GM12878 (cell line): Measurements from ENCODE around the gene PPP4R4.

ENCODE experiments used
- ATF3 ChIP-seq: IDR thresholded peaks from 2 replicates; pipeline ENCODE4 v1.6.1; 2011; ENCODE audit warnings: low read depth, mild to moderate bottlenecking, low read length, moderate library complexity, borderline replicate concordance; ENCODE audit errors: extremely low read depth
- CTCF ChIP-seq, 3 experiments: IDR thresholded peaks in 2 of 3; conservative IDR thresholded peaks in 1 of 3; 2 replicates each; pipeline ENCODE4 v1.5.1; 2011; ENCODE audit warnings: low read depth in 3 of 3, low read length in 3 of 3, mild to moderate bottlenecking in 3 of 3, control low read depth in 2 of 3, moderate library complexity in 2 of 3, inconsistent platforms in 1 of 3, mixed read lengths in 1 of 3; ENCODE audit not compliant: control insufficient read depth in 2 of 3, insufficient read depth in 1 of 3; ENCODE audit errors: extremely low read depth in 1 of 3
- EZH2 ChIP-seq: IDR thresholded peaks from 2 replicates; pipeline ENCODE4 v1.6.1; 2012; ENCODE audit warnings: low read depth, mild to moderate bottlenecking, control low read depth, inconsistent platforms, low read length, borderline replicate concordance; ENCODE audit not compliant: control insufficient read depth
- KLF5 ChIP-seq: fragments of 450-650 bp; IDR thresholded peaks from 2 replicates; pipeline ENCODE4 v1.6.1; 2014; ENCODE audit warnings: mild to moderate bottlenecking; ENCODE audit not compliant: partially characterized antibody
- MEF2B ChIP-seq: fragments of 450-650 bp; IDR thresholded peaks from 2 replicates; pipeline ENCODE4 v1.6.1; 2018; ENCODE audit warnings: mild to moderate bottlenecking, moderate library complexity; ENCODE audit not compliant: partially characterized antibody, poor library complexity, severe bottlenecking
- POLR2A ChIP-seq: IDR thresholded peaks from 2 replicates; pipeline ENCODE4 v1.6.1; 2011; ENCODE audit warnings: low read depth, mild to moderate bottlenecking, low read length
- POLR2AphosphoS2 ChIP-seq: IDR thresholded peaks from 2 replicates; pipeline ENCODE4 v1.6.1; 2011; ENCODE audit warnings: low read depth, mild to moderate bottlenecking, low read length, improper control_type of control experiment, moderate library complexity
- POLR2AphosphoS5 ChIP-seq: IDR thresholded peaks from 2 replicates; pipeline ENCODE4 v1.6.1; 2011; ENCODE audit warnings: mild to moderate bottlenecking, low read length, inconsistent platforms
- RFX5 ChIP-seq: IDR thresholded peaks from 2 replicates; pipeline ENCODE4 v1.6.1; 2011; ENCODE audit warnings: low read depth, low read length, improper control_type of control experiment
- SIX5 ChIP-seq: IDR thresholded peaks from 2 replicates; pipeline ENCODE4 v1.6.1; 2011; ENCODE audit warnings: mild to moderate bottlenecking, low read depth, low read length, moderate library complexity; ENCODE audit not compliant: severe bottlenecking
- SMC3 ChIP-seq: IDR thresholded peaks from 2 replicates; pipeline ENCODE4 v1.6.1; 2011; ENCODE audit warnings: low read length, improper control_type of control experiment, borderline replicate concordance
- TAF1 ChIP-seq: IDR thresholded peaks from 2 replicates; pipeline ENCODE4 v1.6.1; 2011; ENCODE audit warnings: mild to moderate bottlenecking, low read depth, low read length, borderline replicate concordance
- TARDBP ChIP-seq: IDR thresholded peaks from 2 replicates; pipeline ENCODE4 v1.6.1; 2016; ENCODE audit warnings: borderline replicate concordance
- TF ChIP-seq, protein P1 (sequence below): IDR thresholded peaks from 2 replicates; pipeline ENCODE4 v1.6.1; 2012; ENCODE audit warnings: low read depth, low read length, improper control_type of control experiment

GRCh38 chr14:94153750-94154342 lies 20.3 kb upstream of the PPP4R4 start:
- TF ChIP-seq TAF1 (no peak), POLR2AphosphoS2 (no peak), EZH2 (no peak), POLR2AphosphoS5 (no peak), TARDBP (no peak), CTCF (IDR thresholded peaks at IDR 0.05 in 2 of 3, conservative IDR thresholded peaks at IDR 0.05 in 1 of 3; ENCODE audit: control insufficient read depth in 2 of 3, extremely low read depth in 1 of 3, insufficient read depth in 1 of 3, low read depth in 3 of 3, low read length in 3 of 3) (no peak), SMC3 (no peak), MEF2B (no peak), POLR2A (no peak), KLF5 (no peak), RFX5 (no peak), ATF3 (no peak), SIX5 (no peak)
- TF ChIP-seq, protein P1, sequence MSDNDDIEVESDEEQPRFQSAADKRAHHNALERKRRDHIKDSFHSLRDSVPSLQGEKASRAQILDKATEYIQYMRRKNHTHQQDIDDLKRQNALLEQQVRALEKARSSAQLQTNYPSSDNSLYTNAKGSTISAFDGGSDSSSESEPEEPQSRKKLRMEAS, result no peak
